ENCODE measurements around the gene STK11IP.

The STK11IP gene

DNA sequence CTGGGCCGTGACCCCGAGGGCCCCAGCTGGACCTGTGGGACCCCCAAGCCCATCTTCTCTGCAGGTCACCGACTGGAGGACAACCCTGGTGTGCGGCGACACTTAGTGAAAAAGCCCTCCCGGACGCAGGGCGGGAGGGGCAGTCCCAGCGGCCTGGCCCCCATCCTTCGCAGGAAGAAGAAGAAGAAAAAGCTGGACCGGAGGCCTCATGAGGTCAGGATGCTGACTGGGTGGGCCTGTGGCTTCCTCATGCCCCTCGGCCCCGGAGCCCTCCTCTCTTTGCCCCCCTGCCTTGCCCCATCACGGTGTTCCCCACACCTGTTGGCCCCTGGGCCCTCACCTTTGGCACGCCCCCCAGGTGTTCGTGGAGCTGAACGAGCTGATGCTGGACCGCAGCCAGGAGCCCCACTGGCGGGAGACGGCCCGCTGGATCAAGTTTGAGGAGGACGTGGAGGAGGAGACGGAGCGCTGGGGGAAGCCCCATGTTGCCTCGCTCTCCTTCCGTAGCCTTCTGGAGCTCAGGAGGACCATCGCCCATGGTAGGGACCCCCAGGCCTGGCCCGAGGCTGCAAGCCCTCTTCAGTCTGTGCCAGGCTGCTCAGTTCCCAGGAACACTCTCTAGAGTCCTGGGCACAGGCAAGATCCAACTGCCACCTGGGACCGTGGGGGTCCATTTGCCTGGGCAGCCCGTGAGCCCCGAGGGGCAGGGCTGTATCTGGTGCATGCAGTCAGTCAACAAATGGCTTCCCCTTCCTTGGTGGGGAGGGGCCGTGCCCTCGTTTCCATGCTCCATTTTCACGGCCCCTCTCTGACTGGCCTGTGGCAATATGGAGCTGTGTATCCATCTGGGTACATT lies 34.5 kb downstream of the STK11IP start:
- DNase-seq (ENCODE audit: low read depth, low spot score) = no peak

DNA sequence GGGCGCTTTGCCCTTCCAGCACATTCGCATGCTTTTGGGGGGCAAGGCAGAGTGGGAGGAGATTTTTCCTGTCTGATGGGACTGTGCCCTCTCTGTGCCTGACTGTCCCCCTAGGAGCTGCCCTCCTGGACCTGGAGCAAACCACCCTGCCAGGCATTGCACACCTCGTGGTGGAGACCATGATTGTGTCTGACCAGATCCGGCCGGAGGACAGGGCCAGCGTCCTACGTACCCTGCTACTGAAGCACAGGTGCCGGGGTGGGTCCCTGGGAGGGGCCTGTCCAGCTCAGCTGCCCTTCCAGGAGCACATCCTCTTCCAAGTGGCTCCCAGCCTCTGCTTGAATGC lies 35.1 kb downstream of the STK11IP start:
- DNase-seq (ENCODE audit: low read depth, low spot score) = no peak

DNA sequence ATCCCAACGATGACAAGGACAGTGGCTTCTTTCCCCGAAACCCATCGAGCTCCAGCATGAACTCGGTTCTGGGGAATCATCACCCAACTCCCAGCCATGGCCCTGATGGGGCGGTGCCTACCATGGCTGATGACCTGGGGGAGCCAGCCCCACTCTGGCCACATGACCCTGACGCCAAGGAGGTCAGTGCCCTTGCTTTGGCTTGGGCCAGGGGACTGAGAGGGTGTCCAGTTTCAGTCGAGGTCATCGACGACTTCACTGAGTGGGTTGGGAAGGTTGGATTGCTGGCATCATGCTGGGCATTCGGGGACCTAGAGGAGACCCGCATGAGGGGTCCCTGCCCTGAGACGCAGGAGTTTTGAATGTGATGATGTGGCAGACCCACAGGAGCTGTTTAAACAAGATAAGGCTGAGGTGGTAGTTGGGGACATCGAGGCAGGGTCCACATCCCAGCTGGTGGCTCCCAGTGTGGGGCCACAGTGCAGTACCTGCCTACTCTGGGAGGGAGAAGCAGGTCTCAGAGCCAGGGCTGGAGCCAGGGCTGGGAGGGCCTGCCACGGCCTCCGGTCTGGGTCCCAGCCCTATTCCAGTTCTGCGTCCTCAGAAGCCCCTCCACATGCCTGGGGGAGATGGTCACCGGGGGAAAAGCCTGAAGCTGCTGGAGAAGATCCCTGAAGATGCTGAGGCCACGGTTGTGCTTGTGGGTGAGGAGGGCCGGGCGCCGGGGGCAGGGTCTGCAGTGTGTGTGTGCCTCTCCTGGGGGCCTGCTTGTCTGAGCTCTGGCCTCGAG lies 35.8 kb downstream of the STK11IP start:
- no peak for DNase-seq (ENCODE audit: low read depth, low spot score)

DNA sequence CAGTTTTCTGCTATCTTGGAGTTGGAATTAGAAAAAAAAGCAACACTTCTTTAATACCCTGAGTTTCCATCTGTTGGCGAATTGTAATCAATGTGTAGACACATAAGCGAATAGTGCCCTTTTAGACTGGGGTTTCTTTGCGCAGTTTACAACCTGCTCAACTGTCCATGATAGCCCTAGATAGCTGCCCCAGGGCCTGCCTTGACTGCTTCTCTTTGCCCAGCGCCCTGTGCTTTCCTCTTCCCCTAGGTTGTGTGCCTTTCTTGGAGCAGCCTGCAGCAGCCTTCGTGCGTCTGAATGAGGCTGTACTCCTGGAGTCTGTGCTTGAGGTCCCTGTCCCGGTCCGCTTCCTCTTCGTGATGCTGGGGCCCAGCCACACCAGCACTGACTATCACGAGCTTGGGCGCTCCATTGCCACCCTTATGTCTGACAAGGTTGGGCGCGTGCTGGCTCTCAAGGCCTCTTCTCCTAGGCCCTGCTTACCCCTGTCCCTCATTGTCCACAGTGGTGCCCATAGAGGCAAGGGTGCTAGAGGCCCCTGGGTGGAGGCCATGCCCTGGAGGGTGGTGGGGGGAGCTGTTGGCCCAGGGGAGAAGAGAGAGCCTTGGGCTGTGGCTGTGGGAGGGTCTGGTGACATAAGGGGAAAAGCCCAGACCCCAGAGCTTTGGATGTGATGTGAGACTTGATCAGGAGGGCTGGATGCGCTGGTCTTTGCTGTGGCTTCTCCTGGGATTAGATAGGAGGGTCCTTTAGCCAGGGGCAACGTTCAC lies 36.7 kb downstream of the STK11IP start:
- DNase-seq (ENCODE audit: low read depth, low spot score) = no peak

DNA sequence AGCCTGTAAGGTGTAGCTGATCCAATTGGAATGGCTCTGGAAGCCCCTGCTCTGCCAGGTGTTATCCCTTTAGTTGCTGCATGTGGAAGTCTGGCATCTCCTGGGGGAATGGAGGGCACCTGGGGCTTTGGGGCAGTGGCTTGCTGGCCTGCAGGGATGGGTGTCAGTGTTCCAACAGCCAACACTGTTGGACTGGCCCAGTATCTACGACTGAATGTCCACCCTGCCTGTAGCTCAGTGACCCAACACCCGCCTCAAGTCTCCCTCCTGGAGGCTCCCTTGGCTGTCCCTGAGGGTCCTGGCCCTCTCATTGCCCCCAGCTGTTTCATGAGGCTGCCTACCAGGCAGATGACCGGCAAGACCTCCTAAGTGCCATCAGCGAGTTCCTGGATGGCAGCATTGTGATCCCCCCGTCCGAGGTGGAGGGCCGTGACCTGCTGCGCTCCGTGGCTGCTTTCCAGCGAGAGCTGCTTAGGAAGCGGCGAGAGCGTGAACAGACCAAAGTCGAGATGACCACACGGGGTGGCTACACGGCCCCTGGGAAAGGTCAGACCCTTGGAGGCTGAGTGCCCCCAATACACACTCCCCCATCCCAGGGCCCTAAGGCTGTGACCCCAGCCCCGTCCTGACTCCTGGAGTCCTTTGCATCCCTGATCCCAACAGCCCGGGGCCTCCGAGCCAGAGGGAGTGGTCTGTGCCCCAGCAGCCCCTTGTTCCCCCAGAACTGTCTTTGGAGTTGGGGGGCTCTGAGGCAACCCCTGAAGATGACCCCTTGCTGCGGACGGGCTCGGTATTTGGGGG lies 37.5 kb downstream of the STK11IP start:
- no peak for DNase-seq (ENCODE audit: low read depth, low spot score)

DNA sequence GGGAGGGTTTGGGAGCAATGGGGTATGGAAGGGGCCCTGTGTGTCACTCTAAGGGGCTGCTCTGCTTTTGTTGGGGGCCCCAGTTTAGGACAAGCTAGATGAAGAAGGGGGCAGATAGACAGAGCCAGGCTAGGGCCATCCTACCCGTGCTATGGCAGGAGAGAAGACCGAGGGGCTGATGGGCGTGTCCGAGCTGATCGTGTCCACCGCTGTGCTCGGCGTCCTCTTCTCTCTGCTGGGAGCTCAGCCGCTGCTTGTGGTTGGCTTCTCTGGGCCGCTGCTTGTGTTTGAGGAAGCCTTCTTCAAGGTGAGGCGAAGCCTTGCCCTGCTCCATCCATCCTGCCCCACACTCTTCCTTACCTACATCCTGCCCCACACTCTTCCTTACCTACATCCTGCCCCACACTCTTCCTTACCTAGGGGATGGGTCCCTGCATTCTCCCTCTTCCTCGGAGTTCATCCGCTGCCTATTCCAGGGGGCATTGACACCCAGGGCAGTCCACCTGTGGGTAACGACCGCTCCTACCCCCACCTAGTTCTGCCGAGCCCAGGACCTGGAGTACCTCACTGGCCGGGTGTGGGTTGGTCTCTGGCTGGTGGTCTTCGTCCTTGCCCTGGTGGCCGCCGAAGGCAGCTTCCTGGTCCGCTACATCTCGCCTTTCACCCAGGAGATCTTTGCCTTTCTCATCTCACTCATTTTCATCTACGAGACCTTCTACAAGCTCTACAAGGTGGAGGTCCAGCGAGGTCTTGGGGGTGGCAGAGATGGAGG lies 38.7 kb downstream of the STK11IP start:
- no peak for DNase-seq (ENCODE audit: low read depth, low spot score)

DNA sequence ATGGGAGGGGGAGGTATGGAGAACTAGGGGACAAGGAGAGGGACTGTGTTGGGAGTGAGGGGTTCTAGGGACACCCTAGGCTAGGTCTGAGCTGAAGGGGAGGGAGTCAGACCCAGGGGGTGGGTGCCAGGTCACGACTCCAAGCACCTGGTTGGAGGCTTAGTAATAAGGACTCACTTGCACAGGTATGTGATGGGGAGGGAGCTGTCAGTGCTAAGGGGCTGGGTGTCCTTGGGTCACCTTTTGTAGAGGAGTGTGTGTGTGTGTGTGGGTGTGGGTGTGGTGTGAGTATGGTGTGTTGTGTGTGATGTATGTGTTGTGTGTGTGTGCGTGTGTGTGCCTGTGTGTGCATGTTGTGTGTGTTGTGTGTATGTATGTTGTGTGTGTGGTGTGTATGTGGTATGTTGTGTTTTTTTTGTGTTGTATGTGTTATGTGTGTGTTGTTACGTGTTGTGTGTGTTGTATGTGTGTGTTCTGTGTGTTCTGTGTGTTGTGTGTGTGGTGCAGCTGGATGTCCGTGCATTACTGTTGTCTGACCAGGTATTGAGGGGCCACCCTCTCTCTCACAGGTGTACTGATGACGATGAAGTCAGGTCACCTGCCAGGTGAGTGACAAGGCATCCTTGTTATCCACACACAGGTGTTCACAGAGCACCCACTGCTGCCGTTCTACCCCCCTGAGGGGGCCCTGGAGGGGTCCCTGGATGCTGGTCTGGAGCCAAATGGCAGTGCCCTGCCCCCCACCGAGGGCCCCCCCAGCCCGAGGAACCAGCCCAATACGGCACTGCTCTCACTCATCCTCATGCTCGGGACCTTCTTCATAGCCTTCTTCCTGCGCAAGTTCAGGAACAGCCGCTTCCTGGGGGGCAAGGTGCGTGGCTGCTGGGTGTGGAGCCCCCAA lies 39.5 kb downstream of the STK11IP start:
- no peak for DNase-seq (ENCODE audit: low read depth, low spot score)

DNA sequence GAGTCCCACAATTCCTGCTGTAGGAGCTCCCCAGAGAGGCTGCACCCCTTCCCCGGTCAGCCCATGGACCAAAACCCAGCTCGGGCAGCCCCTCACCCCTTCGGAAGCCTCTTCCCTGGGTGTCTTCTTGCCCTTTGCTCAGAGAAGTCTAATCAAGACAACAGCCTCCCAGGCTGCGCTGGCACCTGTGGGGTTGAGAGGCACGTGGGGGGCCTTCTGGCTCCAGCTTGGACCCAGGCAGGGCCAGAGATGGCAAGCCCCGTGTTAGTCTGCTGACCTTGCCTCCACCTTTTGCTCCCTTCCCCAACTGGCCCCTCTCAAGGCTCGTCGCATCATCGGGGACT lies 40.2 kb downstream of the STK11IP start:
- no peak for DNase-seq (ENCODE audit: low read depth, low spot score)

DNA sequence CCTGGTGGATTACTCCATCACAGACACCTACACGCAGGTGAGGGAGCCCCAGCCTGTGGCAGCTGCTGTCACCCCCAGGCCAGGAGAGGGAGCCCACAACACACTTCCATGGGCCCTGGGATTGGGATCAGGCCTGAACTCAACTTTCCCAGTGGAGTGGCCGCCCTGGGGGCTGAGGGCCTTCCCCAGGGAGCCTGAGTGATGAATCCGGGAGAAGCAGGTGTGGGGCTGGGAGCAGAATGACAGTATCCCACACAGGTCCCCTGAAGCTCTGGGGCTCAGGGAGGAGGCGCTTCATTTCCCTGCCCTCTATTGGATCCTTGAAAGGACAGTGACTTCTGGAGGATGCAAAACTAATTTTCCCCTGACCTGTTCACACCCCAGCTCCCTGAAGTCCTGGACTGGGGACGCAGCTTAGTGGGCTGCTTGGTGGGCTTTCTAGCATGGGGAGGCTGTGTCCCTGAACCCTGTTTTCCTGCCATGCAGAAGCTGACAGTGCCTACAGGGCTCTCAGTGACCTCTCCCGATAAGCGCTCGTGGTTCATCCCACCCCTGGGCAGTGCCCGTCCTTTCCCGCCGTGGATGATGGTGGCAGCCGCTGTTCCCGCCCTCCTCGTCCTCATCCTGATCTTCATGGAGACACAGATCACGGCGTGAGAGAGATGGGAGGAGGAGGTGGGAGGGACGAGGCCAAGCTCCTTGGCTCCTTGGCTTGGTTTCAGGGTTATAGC lies 40.7 kb downstream of the STK11IP start:
- DNase-seq (ENCODE audit: low read depth, low spot score) = no peak

DNA sequence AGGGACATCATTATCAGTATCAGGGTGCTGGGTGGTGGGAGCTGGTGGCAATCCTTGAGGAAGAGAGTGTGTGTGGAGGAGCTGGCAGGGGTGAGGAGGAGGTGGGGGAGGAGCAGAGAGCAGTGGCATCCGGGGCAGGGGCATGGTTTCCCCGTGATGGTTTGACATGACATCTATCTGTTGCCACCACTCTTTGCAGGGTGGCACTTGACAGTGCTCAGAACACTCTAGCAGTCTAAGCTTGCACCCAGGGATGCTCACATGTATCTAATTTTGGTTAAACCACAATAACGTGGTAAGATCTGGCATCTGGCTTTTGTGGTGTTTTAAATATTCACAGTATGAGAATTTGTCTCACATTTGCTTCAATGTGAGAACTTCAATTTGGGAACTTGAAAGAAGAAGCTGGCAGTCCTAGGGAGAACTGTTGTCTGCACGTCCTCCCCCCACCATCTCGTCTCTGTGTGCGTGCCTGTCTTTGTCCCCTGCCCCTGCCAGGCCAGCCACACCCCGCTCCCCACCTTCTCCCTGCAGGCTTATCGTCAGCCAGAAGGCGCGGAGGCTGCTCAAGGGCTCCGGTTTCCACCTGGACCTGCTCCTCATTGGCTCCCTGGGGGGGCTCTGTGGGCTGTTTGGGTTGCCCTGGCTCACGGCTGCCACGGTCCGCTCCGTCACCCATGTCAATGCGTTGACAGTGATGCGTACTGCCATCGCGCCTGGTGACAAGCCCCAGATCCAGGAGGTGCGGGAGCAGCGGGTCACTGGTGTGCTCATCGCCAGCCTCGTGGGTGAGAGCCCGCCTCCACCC lies 41.5 kb downstream of the STK11IP start:
- DNase-seq (ENCODE audit: low read depth, low spot score) = no peak

DNA sequence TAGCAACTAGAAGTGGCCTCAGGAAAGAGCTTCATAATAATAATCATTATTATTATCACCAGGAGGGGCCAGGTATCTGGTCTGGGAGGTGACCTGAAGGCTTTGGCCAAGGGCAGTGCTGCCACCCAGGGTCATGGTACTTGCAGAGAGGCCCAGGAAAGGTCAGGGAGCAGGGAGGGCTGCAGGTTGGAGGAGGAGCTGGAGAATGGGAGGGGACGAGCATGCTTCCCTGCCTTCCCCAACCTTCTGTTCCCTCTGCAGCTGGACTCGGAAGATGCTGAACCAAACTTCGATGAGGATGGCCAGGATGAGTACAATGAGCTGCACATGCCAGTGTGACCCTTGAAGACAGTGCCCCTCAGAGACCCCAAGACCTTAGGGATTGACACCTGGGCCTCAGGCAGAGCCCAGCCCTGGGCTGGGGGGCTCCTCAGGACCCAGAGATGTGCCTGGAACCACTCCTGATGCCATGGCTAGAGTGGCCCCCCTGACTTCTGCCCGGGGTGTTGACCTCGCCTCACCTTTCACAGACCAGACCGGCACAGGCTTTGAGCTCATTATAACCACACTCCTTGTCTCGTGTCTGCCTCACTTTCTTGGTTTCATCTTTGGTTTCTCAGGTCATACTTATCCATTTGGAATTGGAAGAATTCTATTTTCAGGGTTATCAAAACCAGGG lies 43.9 kb downstream of the STK11IP start:
- DNase-seq (ENCODE audit: low read depth, low spot score) = no peak

DNA sequence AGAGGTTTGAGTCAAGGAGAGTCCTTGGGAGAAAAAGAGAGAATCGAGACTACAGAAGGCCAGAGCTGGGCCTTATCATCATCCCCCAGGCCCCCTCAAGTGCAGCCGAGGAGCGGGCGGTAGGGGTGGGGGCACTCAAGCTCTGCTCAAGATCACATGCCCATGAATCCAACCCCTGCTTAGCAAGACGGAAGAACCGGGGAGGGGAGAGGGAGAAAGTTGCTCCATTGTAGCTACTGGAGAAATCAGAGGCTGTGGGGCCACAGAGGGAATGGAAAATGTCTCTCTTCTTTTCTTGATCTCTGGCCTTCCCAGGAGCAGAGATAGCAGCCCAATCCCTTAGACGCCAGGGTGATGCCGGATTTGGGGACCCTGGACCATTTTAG lies 44.4 kb downstream of the STK11IP start:
- DNase-seq (ENCODE audit: low read depth, low spot score) = no peak

DNA sequence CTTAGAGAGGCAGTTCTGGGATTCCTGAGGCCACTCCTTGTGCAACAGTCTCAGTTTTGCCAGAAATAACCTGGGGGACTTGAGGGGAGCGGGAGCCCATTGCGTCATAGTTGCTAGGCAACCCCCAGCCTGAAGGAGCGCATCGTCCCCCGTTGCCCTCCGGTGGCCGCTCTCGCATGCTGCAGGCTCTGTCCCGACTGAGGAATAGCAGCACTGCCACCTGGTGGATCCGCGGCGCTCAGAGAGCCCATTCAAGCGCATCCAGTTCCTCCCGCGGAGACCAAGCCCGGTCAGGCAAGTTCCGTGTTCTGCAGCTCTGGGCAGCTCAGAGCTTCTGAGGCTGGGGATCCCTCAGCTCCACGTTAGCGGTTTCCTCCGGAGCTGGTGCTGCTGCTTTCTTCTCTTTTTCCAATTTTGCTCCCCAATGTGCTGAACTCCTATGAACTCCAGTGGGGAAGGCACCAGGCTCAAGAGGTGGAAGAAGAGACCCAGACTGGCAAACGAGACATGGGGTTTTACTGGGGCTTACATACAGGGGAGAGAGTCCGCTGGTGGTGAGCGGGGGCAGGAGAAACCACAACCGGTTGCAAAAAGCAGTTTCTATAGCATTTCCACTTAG lies 44.9 kb downstream of the STK11IP start:
- peak; percentile 98 for DNase-seq (ENCODE audit: low read depth, low spot score)

DNA sequence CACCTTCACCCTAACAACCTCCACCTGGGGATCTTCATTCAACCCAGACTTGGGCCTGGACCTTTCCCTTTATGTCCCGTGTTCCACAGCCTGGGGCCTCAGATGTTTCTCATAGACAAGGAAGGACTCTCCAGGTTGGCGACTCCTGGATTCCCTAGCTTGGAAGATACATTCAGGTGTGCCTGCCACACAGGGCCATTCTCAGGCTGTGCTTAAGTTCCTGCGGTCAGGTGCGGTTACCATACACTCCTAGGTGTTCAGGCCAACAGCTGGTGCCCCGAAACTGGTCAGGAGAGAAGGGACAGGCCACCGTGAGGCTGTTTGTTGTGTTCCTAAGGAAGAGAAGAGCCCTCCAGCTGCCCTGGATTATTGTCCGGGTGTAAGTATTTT lies 45.4 kb downstream of the STK11IP start:
- DNase-seq (ENCODE audit: low read depth, low spot score) = no peak

DNA sequence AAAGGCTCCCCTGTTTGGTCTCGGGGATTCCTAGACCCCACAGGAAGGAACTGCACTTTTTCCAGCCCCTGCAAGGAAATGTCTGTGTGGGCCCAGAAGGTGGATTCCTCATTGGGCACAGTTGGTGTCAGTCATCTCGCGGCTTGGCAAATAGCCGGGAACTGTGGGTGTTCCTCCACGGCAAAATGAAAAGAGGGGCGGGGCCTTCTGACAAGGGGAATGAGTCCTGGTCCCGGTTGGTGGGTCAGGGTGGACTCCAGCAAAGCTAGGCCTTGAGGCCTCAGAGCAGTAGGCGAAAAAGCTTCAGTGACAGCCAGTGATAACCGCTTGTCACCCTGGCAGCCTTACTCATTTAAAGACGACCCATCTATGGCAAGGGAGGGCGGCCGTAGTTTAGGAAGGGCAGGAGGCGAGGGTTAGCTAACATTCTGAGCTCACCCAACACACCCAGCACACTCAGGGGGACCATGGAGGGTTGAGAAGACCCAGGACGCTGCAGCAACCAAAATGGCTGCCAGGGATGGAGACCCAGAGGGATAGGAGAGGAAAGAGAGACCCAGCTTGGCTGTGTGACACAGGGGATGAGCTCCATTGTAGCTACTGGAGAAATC lies 46.2 kb downstream of the STK11IP start:
- no peak for DNase-seq (ENCODE audit: low read depth, low spot score)

DNA sequence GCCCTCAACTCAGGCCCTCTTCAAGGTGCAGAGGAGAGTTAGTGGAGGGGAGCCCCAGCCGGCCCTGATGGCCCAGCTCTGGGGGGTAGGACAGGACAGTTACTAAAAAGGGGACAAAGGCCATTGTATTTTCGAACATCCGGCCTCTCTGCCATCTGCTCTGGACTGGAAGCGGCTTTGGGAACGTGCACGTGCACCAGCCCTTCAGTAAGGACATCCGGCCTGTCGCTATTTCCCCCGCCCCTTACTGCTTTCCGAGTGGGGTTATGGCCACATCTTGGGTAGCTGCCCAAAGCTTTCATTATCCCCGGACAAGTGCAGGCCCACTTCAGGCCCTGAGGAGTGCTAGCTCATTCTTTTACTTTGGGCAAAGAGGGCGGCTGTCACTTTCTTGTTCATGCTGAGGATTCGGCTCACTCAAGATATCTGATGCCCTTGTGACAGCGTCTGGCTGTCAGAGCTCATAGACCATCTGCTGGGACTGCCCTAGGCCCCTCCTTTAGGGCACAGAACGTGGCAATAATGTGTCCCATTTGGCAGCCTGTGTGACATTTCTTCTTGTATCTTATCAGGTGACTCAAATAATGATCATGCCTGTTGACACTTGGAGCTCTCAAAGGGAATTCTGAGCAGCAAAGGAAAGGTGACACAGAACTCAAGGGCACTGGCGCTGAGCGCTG lies 47.3 kb downstream of the STK11IP start:
- peak; percentile 61 for DNase-seq (ENCODE audit: low read depth, low spot score)
